GM19372 (cell line): ENCODE results near the gene PIGZ.

ENCODE experiments used
- ATAC-seq: cut with Tn5 transposase; IDR thresholded peaks from one replicate; pipeline ENCODE4 v1.9.1; 2021; ENCODE audit warnings: mild to moderate bottlenecking, low read depth, moderate library complexity; ENCODE audit not compliant: unreplicated experiment

Gene PIGZ

DNA sequence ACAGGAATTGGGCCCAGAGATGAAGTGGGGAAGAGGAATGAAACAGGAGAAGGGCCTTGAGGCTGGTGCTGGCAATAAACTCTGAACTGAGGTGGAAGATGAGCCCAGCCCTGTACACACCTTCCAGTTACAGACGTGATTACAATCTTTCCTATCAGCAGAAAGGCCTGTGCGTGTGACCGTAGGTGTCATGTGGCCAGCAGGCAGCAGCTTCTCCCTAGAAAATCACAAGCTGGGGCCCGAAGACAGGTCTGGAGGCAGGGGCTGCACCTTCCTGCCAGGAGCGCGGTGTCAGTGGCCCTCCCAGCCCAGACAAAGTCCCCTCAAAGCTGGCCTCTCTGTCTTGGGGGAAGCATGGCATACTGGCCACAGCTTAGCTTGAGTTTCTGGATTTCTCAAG, 16.7 kb upstream of the PIGZ start:
- no peak for ATAC-seq

DNA sequence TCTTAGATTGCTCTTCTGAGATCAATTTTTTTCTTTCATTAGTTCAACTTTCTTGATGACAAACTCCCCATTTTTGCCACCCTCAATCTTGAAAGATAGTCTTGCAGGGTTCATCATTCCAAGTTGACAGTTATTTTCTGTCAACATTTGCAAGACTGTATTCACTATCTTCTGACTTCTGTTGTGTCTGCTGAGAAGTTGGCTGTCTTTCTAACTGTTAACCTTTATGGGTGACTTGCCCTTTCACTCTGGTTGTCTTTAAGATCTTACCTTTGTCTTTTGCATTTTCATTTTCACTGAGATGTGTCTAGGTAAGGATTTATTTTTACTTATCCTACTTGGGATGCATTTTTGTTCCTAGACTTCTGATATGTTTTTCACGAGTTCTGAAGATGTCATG, 14.6 kb upstream of the PIGZ start:
- no peak for ATAC-seq

DNA sequence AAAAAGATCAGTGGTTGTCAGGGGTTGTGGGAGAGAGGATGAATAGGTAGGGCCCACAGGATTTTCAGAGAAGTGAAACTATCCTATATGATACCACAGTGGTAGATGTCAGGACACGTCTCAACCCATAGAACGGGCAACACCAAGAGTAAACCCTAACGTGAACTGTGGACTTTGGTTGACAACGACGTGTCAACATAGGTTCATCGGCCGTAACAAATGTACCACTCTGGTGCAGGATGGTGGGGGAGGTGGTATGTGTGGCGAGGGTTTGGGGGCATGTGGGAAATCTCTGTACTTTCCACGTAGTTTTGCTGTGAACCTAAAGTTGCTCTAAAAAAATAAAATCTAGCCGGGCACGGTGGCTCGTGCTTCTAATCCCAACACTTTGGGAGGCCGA, 13.0 kb upstream of the PIGZ start:
- no peak for ATAC-seq

GRCh38 chr3:196979545-196979944, 10.9 kb upstream of the PIGZ start:
- ATAC-seq, result no peak

DNA sequence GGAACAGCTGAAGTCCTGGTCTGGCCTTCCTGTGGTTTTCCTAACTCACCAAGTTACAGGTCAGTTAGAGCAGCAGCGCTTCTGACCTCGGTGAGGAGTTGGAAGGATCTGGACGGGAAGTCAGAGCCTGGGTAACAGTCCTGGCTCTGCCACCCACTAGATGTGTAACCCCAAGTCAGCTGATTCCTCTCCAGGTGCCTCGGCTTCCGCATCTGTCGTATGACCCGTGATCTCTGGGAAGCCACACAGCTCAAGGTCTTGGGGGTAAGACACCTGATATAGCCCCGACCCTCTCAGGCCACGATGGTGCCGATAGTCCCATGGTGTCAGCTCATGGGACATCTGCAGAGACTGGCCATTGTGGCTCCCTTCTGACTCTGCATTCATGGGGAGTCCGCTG, 8.3 kb upstream of the PIGZ start:
- ATAC-seq, result no peak

DNA sequence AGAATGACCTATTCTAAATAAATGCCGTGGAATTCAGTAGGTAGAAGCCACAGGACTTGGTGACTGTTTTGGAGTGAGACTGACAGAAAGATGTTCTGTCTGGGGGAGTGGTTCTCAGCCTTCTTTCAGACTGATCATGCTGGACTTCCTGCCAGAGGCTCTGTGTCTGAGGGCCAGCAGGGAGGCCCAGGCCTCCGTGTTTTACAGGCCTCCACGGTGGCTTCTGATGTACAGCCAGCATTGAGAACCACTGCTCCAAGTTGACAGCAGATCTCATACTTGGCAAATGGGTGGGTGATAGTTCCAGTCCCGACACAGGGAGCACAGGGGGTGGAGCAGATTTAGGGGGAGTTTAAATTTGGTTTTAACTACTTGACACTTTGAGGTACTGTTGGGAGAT, 6.7 kb upstream of the PIGZ start:
- ATAC-seq, result no peak

DNA sequence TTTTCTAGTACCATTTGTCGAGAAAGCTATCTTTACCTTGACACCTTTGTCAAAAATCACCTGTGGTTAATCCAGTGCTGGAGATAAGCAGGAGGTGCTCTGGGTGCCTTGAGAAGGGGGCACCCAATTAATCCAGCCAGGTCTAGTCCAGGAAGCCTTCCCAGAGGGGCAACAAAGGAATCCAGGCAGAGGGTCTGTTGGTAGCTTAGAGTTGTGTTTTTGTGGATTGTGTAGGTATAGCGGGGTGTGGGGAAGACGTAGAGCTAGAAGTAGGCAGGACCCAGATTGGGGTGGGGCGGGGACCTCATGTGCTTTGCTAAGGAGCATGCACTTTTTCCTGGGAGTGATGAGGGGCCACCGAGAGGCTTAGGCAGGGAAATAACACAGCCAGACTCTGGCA, 6.0 kb upstream of the PIGZ start:
- no peak for ATAC-seq

- ATAC-seq, result no peak
These were observed 2.6 kb upstream of the PIGZ start for GRCh38 chr3:196971094-196971698.

DNA sequence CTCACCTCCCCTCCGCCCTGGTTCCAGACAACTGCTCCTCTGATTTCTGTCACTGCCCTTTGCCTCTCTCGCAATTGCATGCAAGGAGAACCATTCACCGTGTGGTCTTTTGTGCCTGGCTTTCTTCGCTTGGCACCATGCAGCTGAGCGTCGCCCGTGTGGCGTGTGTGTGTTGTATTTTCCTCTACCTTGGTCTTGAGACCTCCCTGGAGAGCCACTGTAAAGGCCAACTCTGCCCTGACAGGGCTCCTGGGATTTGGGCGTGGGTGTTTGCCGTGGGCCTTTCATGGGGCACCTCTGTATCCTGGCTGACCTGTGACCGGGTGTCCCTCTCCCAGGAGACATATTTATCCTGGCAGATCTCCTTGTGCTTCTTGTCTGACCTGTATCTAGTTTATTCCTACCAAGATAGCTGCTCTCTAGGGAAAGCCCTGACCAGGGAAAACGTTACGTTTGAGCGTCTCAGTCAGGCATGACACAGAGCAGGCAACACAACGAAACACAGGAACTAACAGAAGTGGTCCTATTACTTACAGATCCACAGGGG, 2.0 kb upstream of the PIGZ start:
- no peak for ATAC-seq

GRCh38 chr3:196969660-196970546, 1.3 kb upstream of the PIGZ start:
- ATAC-seq, result peak; percentile 46

DNA sequence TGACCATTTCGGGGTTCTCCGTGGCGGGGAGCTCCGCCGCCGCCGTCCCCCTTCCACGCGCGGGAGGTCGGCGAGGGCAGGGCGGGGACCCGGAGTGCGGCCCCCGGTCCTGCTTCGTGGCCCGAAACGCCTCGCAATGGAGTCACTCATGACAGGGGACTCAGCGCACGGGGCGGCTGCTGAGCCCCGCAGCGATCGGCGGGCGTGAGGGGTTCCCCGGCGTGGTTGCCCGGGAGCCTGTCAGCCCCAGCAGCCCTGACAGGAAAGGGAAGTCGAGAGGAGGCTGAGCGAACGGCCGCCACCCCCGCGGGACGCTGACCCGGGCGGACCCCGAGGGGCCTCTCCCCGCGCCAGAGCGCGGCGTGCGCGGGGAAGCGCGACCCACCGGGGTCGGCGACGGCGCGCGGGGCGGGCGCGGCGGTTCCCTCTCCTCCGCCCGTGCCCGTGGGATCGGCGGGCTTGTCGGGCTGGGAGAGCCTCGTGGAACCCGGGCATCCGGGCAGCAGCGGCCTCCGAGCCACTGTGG, 564 bp upstream of the PIGZ start:
- ATAC-seq, result peak; percentile 31

- no peak for ATAC-seq
These were observed 1.0 kb downstream of the PIGZ start for GRCh38 chr3:196967412-196968232.

GRCh38 chr3:196966526-196967401, 1.9 kb downstream of the PIGZ start:
- no peak for ATAC-seq

DNA sequence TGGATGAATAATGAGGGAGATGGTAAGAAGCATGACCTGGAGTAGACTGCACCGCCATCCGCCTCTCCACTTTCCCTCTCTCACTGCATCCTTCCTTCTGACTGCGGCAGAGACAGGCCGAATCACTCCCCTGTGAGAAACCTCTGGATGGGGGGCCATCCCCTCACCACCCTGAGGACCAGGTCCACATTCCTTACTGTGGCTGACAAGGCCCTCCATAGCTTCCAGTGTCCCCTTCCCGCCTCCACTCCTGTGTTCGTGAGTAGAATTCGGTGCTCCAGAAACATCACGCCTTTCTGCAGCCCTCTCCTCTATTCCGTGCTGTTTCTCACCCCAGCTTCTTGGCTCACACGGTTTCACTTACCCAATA, 2.8 kb downstream of the PIGZ start:
- no peak for ATAC-seq

DNA sequence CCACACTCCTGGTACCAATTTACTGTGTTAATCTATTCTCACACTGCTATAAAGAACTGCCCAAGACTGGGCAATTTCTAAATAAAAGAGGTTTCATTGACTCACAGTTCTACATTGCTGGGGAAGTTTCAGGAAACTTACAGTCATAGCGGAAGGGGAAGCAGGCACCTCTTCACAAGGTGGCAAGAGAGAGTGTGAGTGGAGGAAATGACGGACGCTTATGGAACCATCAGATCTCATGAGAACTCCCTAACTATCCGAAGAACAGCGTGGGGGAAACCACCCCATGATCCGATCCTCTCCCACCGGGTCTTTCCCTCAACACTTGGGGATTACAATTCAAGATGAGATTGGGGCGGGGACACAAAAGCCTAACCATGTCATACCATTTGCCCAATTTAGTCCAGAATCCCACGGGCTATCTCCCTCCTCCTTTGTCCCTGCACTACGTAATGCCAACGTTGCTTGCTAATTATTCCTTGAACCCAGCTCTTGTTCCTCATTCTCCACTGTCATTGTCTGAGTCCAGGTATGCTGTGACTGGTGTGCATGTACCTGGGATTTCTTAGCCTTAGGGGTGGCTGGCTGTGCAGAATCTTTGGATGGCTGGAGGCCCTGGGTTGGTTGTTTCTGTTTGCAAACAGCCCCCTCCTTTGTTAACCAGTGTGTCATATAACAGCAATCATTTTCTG, 3.4 kb downstream of the PIGZ start:
- ATAC-seq, result no peak

GRCh38 chr3:196963631-196963953, 5.0 kb downstream of the PIGZ start:
- no peak for ATAC-seq

GRCh38 chr3:196962930-196963630, 5.6 kb downstream of the PIGZ start:
- ATAC-seq, result no peak

- no peak for ATAC-seq
These were observed 6.3 kb downstream of the PIGZ start for GRCh38 chr3:196962108-196962929.
